ENCODE data around the gene ADO.

DNA sequence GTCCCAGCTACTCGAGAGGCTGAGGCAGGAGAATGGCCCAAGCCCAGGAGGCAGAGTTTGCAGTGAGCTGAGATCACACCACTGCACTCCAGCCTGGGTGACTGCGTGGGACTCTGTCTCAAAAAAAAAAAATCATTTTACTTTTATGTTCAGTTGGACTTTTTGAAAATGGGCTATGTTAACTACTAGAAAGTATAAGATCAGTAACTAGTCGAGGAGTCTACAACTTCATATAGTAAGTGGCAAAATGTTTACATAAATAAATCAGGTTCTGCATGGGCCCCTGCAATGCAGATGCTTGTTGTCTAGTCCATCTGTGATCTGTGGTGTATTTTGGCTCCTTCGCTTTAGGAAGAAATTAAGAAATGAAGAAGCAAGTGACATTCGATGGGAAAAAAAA lies 12.3 kb upstream of the ADO start:
- TF ChIP-seq POLR2A (IDR thresholded peaks at IDR 0.05), result no peak
- TF ChIP-seq, protein P1, sequence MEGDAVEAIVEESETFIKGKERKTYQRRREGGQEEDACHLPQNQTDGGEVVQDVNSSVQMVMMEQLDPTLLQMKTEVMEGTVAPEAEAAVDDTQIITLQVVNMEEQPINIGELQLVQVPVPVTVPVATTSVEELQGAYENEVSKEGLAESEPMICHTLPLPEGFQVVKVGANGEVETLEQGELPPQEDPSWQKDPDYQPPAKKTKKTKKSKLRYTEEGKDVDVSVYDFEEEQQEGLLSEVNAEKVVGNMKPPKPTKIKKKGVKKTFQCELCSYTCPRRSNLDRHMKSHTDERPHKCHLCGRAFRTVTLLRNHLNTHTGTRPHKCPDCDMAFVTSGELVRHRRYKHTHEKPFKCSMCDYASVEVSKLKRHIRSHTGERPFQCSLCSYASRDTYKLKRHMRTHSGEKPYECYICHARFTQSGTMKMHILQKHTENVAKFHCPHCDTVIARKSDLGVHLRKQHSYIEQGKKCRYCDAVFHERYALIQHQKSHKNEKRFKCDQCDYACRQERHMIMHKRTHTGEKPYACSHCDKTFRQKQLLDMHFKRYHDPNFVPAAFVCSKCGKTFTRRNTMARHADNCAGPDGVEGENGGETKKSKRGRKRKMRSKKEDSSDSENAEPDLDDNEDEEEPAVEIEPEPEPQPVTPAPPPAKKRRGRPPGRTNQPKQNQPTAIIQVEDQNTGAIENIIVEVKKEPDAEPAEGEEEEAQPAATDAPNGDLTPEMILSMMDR (IDR thresholded peaks at IDR 0.05), result no peak

Data from testis (tissue), 2 donors.